OCI-M1 (cell line): Measurements from ENCODE around the gene SLC35C1.
A peak's percentile ranks its signal among the peaks of the same experiment; 100 is the strongest.
"Not testable (repeated sequence)": the region's sequence is repeated elsewhere in the genome, so short reads cannot be mapped to it uniquely, and the experiment has no call there.

Experiments
- DNase-seq: peaks from one replicate; lab custom pipeline; 2025; lab: John Stamatoyannopoulos, UW

SLC35C1 gene

DNA sequence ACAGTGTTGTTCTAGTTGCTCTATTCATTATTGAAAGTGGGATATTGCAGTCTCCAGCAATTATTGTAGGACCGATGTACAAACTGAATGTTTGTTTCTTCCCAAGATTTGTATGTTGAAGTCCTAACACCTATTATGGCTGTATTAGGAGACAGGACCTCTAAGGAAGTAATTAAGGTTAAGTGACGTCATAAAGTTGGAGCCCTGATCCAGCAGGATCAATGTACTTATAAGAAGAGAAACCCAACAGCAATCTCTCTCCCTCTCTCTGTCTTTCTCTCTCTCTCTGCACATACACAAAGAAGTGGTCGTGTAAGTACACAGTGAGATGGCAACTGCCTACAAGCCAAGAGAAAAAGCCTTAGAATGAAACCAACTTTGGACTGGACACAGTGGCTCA lies 16.1 kb upstream of the SLC35C1 start:
- no peak for DNase-seq

DNA sequence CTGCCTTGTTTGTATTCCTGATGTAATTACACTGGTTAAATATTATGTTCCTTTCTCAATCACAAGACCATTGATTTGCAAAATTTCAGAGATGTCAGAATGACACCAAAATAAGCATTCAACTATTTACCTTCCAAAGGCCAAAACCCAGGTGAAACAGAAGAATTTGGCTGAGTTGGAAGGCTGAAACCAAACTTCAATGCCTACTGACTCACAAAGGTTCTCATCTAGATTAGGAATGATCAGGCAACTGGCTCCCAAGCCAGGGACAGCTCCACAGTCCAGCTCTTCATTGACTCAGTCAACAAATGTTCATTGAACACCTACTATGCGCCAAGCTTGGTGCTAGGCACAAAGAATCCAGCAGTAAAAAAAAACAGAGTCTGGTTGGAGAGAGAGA lies 13.4 kb upstream of the SLC35C1 start:
- no peak for DNase-seq

DNA sequence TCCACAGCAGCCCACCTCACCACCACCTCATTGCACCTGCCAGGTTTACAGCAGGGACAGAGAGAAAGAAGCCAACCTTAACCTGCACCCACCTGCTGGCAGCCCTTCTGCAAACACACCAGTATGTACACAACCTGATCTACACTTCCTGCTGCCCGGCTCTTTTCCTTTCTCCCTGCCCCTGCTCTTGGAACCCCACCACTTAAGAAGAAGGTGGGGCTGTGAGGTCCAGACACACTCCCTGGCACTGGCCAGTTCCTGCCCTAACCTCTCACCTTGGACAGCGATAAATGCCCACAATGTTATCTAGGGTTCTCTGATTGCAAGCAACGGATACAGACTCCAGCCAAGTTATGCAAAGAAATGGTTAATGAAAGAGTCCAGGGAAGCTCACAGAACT lies 10.8 kb upstream of the SLC35C1 start:
- DNase-seq, result no peak

DNA sequence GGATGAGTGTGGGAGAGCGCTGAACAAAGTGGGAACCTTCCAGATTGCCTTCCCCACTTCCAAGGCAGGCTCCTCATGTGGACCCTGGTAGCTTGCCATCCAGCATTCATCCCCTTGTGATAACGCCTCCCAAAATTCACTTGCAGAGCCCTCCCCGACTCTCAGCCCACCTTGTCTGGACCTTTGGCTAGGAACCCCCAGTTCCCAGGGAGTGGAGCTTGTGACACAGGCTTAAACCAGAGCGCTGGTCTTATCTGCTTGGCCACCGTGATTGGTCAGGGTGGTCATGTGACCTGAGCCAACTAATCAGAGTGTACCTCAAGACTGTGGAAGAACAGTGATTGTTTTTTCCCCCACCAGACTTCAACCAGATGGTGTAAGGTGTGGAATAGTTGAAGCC lies 9.6 kb upstream of the SLC35C1 start:
- DNase-seq, result peak; percentile 22

DNA sequence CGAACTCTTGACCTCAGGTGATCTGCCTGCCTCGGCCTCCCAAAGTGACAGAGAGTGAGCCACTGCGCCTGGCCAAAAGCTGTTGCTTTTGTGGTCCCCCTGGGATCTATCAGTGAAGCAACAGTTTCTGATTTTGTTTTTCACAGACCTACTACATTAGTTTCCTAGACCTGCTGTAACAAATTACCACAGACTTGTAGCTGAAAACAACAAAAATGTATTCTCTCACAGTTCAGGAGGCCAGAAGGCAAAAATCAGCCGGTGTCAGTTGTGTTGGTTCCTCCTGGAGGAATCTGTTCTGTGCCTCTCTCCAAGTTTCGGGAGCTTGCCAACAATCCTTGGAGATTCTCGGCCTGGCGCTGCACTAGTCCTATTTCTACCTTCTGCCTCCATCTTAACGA lies 8.5 kb upstream of the SLC35C1 start:
- DNase-seq, result no peak

DNA sequence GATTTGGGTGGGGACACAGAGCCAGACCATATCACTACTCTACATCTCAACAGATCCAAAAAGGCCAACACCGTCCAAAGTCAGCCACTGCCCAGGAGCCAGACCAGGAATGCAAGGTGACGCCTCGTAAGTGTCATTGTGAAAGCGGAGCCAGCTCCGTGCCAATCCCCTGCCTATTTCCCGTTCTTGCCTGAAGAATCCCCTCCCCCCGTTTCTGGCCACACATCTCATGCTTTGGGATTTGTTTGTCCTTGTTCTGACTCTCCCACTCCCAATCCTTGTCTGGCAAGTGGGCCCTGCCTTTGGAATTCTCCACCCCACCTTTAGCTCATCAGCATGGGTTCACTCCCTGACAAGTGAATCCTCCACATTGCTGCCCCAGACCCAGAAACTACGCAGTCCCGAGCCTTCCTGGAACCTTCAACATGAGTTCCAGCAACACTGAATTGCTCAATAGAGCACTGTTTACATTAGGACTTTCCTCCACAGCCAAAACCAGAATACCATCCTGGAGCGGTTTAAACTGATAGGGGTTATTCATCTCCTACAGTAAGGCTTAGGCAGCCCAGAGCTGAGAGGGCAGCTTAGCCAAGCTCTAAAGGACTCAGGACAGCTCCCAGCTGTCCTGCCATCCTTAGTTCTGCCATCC lies 6.0 kb upstream of the SLC35C1 start:
- peak; percentile 82 for DNase-seq

DNA sequence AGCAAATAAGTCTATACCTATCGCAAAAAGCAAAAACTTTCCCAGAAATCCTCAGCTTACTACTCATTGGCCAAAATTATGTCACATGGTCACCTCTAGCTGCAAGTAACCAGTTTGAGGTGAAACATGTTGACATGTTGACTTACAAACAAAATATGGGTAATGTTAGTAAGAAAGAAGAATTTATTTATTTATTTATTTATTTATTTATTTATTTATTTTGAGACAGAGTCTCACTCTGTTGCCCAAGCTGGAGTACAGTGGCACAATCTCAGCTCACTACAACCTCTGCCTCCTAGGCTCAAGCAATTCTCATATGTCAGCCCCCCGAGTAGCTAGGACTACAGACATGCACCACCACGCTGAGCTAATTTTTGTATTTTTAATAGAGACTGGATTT lies 5.4 kb upstream of the SLC35C1 start:
- no peak for DNase-seq

DNA sequence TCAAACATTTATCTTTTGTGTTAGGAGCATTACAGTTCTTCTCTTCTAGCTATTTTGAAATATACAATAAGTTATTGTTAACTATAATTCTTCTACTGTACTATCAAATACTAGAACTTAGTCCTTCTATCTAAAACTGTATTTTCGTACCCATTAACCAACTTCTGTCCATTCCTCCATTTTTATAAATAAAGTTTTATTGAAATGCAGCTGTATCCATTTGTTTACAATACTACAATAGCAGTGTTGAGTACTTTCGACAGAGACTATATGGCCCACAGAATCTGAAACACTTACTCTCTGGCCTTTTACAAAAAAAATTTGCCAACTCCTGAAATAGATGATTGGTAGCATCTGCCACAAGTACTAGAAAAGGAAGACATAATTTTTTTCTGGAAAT lies 4.7 kb upstream of the SLC35C1 start:
- no peak for DNase-seq

DNA sequence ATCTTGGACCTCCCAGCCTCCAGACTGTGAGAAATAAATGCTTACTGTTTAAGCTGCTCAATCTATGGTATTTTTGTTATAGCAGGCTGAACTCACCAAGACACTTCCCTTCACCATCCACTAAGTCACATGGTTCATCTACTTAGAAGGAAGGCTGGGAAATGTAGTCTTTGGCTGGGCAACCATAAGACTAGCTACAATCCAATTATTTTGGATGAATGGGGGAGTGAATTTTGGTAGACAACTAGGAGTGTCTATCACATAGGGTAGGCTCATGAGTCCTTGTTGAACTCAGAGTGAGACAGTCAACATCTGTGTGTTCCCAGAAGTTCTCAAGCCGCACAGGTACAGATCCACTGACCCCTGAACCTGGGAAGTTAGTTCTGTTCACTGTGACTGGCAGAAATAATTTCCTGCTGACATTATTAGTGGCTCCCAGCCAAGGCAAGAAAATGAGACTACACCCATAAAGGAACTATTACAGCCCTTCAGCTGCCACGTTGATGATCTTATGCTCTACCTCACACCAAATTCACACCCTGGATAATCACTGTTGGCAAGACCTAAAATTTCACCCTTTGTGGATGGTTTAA lies 3.1 kb upstream of the SLC35C1 start:
- DNase-seq, result peak; percentile 54

DNA sequence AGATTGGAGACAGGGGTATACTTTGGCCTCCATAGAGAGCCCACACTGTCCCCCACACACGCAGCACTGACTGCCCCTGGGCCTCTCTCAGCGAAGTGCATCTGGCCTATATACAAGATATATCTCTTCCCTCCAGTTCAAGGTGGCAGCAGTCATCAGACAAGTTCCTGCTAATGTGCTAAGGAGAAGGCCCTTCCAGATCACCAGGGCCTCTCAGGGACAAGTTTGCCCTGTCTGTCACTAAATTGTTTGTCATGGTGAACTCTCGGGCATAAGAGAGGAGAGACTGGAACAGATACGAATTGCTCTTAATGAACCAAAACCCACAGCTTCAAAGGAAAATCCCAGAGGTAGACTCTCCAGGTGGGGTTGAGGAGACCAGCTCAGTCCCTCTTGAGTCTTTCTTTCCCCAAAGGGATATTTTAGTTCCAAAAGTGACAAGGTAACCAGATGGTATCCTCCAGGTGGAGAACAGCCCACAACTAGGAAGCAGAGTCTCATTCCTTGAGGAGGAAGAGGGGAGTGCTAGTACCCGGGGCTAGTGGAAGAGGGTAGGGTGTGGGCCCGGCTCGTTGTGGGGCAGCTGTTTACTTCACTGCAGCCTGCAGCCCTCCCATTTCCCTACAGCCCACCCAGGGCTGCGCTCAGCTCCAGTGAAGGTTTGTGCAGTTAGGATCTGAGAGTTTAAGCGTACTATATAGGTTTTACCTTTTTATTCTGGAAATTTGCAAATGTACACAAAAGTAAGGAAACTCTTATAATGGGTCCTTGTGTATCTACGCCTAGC lies 2.2 kb upstream of the SLC35C1 start:
- no peak for DNase-seq

DNA sequence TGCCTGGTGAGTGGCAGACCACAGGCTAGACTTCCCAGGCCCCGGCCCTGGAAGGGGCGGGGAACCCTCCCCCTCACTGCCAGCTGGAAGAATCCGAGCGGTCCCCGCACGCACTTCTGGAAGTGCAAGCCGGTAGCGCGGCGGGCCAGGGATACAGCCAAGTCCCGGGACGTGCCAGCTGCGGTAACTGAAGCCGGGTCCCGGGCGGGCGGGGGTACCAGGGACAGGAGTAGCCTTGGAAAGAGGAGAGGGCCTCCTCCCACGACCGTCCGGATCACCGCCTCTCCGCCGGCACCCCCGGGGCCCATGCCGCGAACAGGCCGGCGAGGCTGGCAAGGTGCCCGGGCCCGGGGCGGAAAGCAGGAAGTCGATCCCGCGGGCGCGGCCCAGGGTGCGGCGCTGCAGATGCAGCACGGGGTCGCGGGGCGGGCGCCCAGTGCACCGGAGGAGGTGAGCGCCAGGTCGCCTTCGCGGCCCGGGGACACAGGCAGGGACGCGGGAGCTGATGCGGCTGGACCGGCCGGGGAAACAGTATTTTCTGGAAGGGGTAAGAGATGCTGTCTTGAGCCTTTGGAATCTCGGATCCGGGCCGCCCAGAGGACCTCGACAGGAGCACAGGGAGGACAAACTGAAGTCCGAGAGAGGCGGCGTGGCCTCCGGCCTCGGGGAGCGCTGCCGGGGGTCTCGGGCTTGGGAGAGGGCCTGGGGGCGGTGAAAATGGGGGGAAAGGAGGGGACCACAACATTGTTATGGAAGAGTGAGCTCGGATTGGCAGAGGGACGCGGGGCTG lies 783 bp upstream of the SLC35C1 start:
- peak; percentile 65 for DNase-seq

DNA sequence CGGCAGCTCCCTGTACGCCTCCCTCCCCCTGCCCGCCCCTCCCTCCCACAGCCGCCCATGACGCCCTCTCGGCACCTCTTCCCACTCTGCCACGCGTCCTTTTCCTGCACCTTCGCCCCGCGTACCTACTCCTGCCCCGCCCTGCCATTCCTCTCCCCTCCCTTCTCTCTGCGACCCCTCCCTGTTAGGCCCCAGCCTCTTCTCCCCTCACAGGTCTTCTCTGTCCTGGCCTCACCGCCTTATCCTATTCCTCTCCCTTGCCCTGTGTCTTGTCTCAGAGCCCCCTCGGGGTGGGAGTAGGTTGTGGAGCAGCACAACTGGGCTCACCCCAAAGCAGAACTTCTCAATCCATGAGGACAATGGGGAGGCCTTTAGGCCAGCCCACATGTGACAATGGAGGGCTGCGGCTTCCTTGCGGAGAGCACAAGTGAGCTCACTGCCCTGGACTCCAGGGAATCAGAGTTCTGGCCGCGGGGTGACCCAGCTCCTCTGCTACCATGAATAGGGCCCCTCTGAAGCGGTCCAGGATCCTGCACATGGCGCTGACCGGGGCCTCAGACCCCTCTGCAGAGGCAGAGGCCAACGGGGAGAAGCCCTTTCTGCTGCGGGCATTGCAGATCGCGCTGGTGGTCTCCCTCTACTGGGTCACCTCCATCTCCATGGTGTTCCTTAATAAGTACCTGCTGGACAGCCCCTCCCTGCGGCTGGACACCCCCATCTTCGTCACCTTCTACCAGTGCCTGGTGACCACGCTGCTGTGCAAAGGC lies 539 bp downstream of the SLC35C1 start:
- peak; percentile 60 for DNase-seq

DNA sequence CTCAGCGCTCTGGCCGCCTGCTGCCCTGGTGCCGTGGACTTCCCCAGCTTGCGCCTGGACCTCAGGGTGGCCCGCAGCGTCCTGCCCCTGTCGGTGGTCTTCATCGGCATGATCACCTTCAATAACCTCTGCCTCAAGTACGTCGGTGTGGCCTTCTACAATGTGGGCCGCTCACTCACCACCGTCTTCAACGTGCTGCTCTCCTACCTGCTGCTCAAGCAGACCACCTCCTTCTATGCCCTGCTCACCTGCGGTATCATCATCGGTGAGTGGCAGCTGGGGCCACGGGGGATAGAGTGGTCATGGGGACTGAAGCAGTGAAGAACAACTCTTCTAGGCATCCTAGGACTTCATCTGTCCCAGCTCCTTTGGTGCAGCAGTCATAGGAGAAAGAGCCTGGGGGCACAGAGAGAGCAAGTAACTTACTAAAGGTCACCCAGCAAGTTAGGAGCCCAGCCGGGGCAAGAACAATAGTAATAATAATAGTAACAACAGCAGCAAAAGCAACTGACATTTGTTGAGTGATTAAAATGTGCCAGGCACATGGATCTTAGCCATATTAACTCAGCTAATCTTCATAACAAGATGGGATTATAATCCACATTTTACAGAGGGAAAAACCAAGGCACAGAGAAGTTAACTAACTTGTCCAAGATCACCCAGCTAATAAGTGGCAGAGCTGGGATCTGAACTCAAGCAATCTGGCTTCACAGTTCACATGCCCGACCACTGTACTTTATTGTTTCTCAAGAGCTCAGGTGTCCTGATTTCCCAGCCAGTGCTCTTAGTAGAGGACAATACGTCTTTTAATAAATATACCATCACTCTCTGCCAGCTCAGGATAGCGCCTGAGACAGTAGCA lies 1.4 kb downstream of the SLC35C1 start:
- DNase-seq, result no peak

DNA sequence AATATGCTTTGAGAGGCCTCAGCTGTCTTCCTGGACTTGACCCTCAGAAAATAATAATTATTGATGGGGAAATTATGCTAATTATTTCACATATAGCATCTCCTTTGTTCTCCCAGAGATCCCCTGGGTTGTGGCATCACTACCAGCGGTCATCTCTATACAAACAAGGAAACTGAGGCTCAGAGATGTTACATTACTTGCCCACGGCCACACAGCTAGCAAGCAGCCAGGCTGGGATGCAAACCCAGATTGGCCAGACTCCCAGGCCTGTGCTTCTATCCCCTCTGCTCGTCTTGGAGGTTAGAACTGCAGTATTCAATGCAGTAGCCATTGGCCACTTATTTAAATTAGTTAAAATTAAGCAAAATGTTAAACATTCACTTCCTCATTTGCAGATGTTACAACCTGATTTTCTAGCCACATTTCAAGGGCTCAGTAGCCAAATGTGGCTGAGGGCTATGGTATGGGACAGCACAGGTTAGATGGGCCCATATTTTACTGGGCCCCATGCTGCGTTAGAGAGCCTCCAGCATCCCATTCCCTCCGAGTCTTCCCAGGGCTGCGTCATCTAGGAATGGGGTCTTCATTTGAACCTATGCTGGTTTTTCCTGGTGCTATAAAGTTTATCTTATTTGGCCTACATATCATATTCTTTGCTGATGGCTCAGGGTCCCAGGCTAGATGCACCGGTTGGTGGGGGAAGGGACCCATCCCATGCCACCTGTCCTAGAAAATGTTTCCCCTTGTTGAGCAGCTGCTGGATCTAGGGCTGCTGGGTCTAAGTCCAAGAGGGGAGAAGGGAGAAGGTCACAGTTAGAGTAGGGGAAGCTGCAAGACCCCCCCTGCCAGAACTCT lies 2.2 kb downstream of the SLC35C1 start:
- no peak for DNase-seq

DNA sequence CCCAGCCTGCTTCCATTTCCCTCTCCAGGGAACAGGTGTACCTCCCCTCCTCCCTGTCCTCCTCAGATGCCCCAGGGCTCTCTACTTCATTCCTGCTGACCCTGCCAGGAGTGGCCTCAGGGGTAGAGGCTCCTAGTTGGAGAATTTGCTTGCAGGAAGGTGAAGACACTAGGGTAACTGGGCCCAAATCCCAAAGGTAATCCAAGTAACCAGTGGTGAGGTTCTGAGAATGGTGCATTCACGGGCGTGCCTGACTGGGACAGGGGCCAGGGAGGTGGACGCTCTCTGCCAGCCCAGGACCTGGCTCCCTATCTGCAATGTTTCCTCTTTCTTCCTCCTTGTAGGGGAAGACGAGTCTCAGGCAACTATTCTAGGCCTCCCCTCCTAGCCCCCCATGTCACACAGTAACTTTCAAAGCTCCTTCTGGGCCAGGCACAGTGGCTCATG lies 2.9 kb downstream of the SLC35C1 start:
- DNase-seq, result no peak

DNA sequence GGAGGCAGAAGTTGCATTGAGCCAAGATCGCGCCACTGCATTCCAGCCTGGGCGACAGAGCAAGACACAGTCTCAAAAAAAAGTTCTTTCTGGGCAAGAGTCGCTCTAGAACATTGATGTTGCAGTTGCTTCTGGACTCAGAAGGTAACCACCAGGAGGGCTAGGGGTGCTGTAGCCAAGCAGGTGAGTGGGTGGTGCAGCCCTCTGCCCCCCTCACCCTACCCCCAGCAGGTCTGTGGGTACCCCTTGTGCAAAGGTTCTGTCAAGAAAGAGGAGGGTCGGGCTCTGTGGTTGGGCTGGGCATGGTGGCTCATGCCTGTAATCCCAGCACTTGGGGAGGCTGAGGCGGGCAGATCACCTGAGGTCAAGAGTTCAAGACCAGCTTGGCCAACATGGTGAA lies 3.5 kb downstream of the SLC35C1 start:
- DNase-seq, result not testable (repeated sequence)

DNA sequence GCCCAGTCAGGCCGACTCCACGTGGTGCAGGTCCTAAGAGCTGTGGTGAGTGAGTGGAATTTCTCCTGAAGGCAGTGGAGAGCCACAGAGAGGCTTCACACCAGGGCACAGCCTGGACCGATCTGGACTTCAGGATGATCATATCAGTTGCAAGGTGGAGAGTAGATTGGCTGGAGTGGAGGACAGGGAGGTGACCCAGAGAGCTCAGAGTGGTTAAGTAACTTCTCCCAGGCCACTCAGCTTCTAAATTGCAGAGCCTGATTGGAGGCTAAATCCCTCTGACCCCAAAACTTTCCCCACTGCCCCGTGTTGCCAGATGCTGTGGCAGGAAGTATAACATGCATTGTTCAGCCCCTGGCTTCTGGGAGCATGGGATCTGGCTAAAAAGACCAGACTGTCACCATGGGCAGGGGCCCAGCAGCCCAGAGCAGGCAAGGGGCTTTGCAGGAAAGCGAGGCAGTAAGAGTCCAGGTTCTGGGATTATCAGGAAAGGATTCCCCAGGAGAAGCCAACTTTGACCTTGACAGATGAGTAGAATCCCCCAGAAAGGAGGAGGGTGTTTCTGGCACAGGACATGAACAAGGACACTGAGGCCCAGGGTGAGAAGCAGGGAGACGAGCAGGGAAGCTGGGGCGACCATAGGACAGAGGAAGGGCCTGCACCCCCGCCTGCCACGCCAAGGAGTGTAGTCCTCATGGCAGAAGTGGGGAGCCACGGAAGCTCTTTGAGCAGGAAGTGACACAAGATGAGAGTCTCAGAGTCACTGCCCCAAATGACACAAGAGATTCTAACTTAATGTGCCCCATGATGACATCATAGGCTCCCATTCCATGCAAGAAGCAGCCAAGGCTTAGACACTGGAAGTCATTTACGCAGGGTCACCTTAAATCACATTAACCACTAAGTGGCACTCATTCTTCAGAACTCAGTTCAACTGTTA lies 4.8 kb downstream of the SLC35C1 start:
- DNase-seq, result no peak

DNA sequence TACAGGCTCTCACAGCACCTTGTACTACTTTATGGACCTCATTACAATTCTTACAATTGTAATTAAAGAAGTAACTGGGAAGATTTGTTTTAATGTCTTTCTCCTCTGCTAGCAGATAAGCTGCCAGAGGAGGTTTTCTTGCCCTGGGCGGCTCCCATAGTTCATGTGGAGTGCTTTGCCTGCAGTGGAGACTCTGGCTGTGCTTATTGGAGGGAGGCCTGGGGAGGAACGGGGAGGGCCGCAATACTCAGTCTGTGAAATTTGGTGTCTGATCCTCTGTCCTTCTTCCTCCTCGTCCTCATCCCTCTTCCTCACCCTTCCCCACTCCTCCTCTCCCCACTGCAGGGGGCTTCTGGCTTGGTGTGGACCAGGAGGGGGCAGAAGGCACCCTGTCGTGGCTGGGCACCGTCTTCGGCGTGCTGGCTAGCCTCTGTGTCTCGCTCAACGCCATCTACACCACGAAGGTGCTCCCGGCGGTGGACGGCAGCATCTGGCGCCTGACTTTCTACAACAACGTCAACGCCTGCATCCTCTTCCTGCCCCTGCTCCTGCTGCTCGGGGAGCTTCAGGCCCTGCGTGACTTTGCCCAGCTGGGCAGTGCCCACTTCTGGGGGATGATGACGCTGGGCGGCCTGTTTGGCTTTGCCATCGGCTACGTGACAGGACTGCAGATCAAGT lies 5.6 kb downstream of the SLC35C1 start:
- DNase-seq, result no peak
